LNCaP clone FGC (cell line): ENCODE data around the gene ZC3H6.

Source experiments
- DNase-seq: peaks from one replicate; pipeline ENCODE4 v3.0.0-alpha.2; 2011; ENCODE audit warnings: low read depth
- H3K4me3 ChIP-seq: 2 replicates; pipeline ENCODE4 v1.5.1; 2011; ENCODE audit warnings: mild to moderate bottlenecking, low read depth, low read length, control low read depth
- TF ChIP-seq, protein P1 (sequence below): IDR thresholded peaks from 2 replicates; pipeline ENCODE4 v1.5.1; 2012; ENCODE audit warnings: mild to moderate bottlenecking; ENCODE audit not compliant: control insufficient read depth, insufficient read depth; ENCODE audit errors: extremely low read depth

Gene ZC3H6

DNA sequence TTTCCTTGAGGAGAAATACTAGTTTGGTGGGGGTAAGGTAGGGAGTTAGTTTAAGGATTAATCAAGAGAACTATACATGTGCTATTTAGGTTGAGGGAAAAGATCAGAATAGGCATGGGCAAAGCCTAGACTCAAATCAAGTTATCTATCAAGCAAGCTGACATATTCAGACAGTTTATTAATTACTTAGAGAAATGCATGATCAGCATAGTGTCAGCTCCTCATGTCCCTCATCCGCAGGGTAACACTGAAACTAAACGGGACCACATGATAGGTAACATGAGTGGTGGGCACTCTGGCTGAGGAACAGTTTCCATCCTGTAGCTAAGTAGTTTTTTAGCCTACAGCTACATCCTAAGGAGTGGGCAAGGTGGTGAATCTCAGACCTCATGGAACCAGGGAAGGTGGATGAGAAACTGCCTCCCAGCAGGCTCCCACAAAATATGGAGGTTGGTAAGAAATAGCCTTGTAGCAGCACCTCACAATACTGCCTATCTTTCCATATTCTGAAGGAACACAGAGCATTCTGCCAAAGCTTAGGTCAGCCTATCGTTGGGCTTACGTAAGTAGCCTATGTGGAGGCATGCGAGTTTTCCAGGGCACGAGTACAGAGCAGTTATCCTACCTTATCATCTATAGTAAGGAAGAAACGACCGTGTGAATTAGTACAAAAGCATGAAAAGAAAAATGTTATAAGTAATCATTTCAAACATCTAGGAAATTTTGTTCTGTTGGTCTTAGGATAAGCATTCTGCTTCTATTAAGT, 18.4 kb downstream of the ZC3H6 start:
- no peak overlapping the region for H3K4me3 ChIP-seq
- no peak for DNase-seq
- TF ChIP-seq, protein P1, sequence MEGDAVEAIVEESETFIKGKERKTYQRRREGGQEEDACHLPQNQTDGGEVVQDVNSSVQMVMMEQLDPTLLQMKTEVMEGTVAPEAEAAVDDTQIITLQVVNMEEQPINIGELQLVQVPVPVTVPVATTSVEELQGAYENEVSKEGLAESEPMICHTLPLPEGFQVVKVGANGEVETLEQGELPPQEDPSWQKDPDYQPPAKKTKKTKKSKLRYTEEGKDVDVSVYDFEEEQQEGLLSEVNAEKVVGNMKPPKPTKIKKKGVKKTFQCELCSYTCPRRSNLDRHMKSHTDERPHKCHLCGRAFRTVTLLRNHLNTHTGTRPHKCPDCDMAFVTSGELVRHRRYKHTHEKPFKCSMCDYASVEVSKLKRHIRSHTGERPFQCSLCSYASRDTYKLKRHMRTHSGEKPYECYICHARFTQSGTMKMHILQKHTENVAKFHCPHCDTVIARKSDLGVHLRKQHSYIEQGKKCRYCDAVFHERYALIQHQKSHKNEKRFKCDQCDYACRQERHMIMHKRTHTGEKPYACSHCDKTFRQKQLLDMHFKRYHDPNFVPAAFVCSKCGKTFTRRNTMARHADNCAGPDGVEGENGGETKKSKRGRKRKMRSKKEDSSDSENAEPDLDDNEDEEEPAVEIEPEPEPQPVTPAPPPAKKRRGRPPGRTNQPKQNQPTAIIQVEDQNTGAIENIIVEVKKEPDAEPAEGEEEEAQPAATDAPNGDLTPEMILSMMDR: no peak

DNA sequence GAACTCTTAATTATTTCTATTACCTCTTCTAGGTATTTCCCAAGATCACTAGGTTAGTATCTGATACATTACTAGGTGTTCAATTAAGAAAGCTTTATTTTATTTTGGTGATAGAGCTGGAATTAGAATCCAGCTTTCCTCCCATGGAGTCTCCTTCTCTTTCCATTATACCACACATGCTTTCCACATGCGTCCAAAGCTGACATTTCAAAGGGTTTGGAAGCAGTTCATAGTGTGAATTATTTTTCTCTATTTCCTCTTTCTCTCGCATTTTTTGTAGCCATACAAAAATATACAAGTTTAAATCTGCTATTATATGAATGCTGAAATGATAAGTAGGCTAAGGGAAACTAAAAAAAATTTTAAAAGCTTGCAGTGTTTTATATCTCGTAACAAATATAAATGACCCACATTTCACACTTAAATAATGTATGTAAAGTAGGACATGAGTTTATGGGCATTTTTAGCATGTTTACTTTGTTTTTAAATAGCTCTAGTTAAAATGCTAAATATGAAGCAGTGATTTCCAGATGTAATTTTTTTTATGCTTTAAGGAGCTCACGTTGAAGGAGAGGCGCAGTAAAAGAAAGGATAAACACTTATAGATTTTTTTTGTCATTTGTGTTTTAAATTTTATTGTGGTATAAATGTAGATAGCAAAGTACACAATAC, 20.1 kb downstream of the ZC3H6 start:
- no peak for DNase-seq
- no peak overlapping the region for H3K4me3 ChIP-seq
- TF ChIP-seq, protein P1: no peak

DNA sequence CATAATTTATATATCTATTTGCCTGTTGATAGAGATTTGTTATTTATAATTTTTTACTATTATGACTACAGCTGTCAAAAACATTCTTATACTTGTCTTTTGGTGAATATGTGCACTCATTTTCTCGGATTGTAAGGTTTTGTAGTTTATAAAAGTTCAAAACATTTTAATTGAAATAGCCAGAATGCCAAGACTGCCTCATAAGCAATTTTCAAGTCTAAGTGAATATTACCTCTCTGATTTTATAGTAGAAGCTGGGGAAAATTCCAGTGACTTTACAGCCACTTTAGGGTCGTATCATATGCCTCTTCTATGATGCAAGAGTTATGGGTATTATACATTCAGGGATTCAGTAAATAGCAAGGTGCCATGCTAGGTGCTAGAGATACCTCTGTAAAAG, 21.0 kb downstream of the ZC3H6 start:
- no peak overlapping the region for H3K4me3 ChIP-seq
- TF ChIP-seq, protein P1: no peak
- no peak for DNase-seq

DNA sequence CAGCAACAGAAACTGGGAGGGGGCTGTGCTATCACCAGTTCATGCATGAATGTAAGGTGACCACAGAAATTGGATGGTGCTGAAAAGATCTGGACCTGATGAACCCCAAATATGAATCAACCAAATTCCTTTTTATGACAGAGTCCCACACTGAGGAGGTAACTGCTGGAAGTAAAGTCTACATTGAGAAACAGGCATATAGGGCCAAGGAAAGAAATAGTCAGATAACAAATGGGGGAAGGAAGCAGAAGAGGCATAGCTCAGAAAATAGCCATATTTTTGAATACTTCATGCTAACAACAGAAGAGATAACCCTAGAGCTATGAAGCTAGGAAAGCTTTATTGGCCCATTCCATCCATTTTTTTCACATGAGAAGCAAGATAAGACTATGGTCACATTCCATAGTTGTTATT, 25.8 kb downstream of the ZC3H6 start:
- TF ChIP-seq, protein P1: no peak
- no peak for DNase-seq

DNA sequence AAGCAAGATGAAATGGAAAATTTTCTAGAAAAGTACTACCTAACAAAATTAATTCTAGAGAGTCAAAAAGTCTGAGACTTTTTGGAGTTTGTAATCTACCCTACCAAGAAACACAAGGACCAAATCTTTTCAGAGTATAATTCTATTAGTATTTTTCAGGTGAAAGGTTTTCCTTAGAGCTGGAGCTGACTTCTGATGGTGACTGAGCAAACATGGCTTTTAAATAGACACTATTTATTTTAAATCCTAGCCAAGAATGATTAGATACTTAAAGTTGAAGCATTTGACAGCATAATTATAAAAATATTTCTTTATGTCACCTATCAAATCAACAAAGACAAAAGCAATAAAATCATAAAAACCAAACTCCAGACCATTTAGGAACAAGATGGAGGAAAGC, 26.6 kb downstream of the ZC3H6 start:
- TF ChIP-seq, protein P1: no peak
- H3K4me3 ChIP-seq: no peak overlapping the region
- no peak for DNase-seq

More for the DNA sequence above, 25.8 kb downstream of the ZC3H6 start:
- H3K4me3 ChIP-seq: no peak overlapping the region

DNA sequence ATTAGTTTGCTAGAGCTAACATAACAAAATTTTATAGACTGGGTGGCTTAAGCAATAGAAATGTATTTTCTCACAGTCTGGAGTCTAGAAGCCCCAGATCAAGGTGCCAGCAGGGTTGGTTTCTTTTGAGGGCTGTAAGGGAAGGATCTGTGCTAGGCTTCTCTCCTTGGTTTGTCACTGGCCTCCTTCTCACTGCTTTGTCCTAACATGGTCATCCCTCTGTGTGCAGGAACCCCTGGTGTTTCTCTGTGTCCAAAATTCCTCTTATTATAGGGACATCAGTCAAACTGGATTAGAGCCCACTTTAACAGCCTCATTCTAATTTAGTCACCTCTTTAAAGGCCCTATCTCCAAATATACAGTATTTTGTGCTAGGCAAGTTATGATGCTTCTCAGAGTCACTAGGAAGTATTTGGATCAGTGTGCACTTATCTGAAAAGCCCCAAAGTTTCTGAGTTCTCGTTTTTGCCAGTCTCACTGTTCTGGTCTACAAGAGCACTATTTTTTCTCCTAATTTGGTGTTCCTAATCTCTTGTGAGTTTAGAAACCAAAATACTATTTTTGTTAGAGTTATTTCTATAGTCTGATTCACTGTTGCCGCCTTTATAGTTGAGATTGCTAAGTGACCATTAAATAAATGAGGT, 29.0 kb downstream of the ZC3H6 start:
- H3K4me3 ChIP-seq: no peak overlapping the region
- no peak for DNase-seq
- TF ChIP-seq, protein P1: no peak

DNA sequence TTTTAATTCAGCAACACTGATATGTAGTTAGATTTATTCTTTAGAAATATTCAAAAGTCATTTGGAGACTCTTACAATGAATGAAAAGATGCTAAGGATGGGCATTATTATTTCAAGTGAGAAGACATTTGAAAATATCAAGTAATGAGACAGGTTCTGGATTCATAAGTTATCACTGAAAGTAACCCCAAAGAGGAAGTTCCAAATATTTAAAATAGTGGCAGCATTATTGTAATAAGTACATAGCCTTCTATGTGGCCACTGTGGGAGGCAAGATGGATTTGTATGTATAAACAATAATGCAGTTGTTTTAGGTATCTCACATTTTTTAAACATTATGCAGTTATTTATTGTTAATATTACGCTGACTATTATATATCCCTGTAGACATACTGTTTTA, 29.7 kb downstream of the ZC3H6 start:
- TF ChIP-seq, protein P1: no peak
- no peak for DNase-seq
- H3K4me3 ChIP-seq: no peak overlapping the region
